ENCODE data around the gene TUBGCP2.

The TUBGCP2 gene

DNA sequence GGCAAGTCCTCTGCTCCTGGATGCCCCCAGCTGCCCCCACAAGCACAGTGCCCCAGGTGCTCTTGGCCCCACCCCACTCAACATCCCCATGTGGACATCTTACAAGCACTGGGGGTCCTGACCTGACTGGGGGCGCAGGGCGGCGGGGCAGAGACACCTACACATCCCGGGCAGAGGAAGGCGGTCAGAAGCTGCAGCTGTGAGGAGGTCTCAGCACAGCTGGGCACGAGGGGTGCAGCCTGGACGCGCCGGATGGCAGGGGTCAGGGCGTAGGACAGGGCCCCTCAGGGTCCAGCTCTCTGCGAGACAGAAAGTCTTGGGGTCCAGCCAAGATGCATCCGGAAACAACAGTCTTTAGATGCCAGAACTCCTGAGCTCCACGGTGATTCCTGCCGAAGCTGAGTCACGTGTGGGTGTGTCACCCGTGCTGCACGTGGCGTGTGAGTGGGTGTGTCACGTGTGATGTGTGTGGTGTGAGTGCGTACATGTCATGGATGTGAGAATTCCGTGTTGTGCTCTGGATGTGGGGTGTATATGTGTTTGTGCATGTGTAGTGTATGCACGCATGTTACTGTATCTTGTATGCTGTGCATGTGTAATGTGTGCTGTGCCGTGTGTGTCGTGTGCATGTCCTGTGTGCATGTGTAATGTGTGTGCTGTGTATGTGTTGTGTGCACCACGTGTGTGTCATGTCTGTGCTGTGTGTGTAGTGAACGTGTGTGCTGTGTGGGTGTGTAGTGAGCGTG is 65.9 kb downstream of the TUBGCP2 start:
- Histone ChIP-seq H2AK5ac (ENCODE audit: low read length) (no peak overlapping the region), H3K23ac (ENCODE audit: low read length) (no peak overlapping the region), H4K5ac (ENCODE audit: low read length) (no peak overlapping the region), H3K36me3 (ENCODE audit: control insufficient read depth, insufficient read depth, low read length) (no peaks in the 10 kb centered on the region), H2BK5ac (ENCODE audit: low read length) (no peak overlapping the region), H3K27me3 (ENCODE audit: insufficient read depth, low read length, poor library complexity) (no peaks in the 10 kb centered on the region), H3K79me2 (ENCODE audit: control insufficient read depth, insufficient read depth, low read length) (no peaks in the 10 kb centered on the region), H3K56ac (ENCODE audit: low read length) (no peak overlapping the region), H3K4me3 (ENCODE audit: low read length) (no peak overlapping the region), H3K4me1 (ENCODE audit: control insufficient read depth, low read depth, low read length) (peaks cover 3% of the 10 kb centered on the region), H3K27ac (ENCODE audit: low read depth, low read length) (no peak overlapping the region), H3K79me1 (ENCODE audit: low read length) (no peaks in the 10 kb centered on the region), H2BK15ac (replicated peaks; ENCODE audit: low read depth) (no peak overlapping the region), H3K4me2 (ENCODE audit: low read length) (no peak overlapping the region), H3K9ac (ENCODE audit: low read length) (no peak overlapping the region), H3K4ac (ENCODE audit: low read depth, low read length) (no peak overlapping the region), H4K8ac (ENCODE audit: low read depth, low read length) (no peak overlapping the region), H3K18ac (ENCODE audit: low read length) (no peak overlapping the region), H2BK120ac (ENCODE audit: low read depth, low read length) (no peak overlapping the region)
- no peak for DNase-seq
- WGBS (ENCODE audit: extremely low coverage, insufficient coverage, low lambda C conversion rate): no CpG with 5 or more reads among the region's 27 CpGs

DNA sequence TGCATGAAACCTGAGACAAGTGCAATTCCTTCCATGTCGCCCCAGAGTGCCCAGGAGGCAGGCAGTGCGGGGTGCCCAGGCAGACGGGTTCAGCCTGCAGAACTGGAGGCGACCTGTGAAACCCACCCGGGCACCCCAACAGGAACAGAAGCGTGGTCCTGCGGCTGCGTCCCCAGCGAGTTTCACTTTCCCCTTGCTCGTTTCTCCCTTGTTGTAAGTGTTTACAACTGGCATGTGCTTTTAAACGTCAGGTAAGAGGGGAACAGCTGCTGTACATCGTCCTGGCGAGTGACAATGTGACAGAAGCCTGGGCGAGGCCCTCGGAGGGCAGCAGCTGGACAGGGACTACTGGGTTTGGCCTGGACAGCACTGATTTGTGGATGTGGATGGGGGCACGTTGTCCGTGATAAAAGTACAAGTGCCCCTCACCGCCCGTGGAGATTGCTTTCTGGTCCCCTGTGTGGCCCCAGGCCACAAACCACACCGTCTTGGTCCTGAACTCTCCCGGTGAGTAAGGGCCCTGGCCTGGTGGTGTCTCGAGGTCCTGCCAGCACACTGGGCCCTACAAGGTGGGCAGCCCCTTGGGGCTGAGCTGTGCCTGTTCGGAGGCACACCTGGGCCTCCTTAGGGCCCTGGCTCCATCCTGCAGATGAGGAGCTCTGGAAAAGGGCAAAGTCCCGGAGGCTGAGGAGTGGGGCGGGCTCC is 67.0 kb downstream of the TUBGCP2 start:
- Histone ChIP-seq H3K36me3 (ENCODE audit: control insufficient read depth, insufficient read depth, low read length) (no peaks in the 10 kb centered on the region), H3K4me2 (ENCODE audit: low read length) (no peak overlapping the region), H3K79me1 (ENCODE audit: low read length) (no peaks in the 10 kb centered on the region), H3K79me2 (ENCODE audit: control insufficient read depth, insufficient read depth, low read length) (no peaks in the 10 kb centered on the region), H3K27me3 (ENCODE audit: insufficient read depth, low read length, poor library complexity) (peaks cover 1% of the 10 kb centered on the region), H4K8ac (ENCODE audit: low read depth, low read length) (no peak overlapping the region), H3K4me3 (ENCODE audit: low read length) (no peak overlapping the region), H4K5ac (ENCODE audit: low read length) (no peak overlapping the region), H3K56ac (ENCODE audit: low read length) (no peak overlapping the region), H3K23ac (ENCODE audit: low read length) (no peak overlapping the region), H3K18ac (ENCODE audit: low read length) (no peak overlapping the region), H2AK5ac (ENCODE audit: low read length) (no peak overlapping the region), H3K4me1 (ENCODE audit: control insufficient read depth, low read depth, low read length) (peaks cover 3% of the 10 kb centered on the region), H2BK120ac (ENCODE audit: low read depth, low read length) (no peak overlapping the region), H2BK5ac (ENCODE audit: low read length) (no peak overlapping the region), H3K4ac (ENCODE audit: low read depth, low read length) (no peak overlapping the region), H3K27ac (ENCODE audit: low read depth, low read length) (no peak overlapping the region), H3K9ac (ENCODE audit: low read length) (no peak overlapping the region), H2BK15ac (replicated peaks; ENCODE audit: low read depth) (no peak overlapping the region)
- no CpG with 5 or more reads among the region's 25 CpGs for WGBS (ENCODE audit: extremely low coverage, insufficient coverage, low lambda C conversion rate)
- no peak for DNase-seq

- DNase-seq: no peak
- no peaks in the 10 kb centered on the region for H3K79me2 ChIP-seq (ENCODE audit: control insufficient read depth, insufficient read depth, low read length)
- H3K9ac ChIP-seq (ENCODE audit: low read length): no peak overlapping the region
- no peak overlapping the region for H3K4me2 ChIP-seq (ENCODE audit: low read length)
- H3K27me3 ChIP-seq (ENCODE audit: insufficient read depth, low read length, poor library complexity): peaks cover 14% of the 10 kb centered on the region
- no peak overlapping the region for H3K18ac ChIP-seq (ENCODE audit: low read length)
- H3K56ac ChIP-seq (ENCODE audit: low read length): no peak overlapping the region
- no peak overlapping the region for H3K23ac ChIP-seq (ENCODE audit: low read length)
- H2BK5ac ChIP-seq (ENCODE audit: low read length): no peak overlapping the region
- H3K36me3 ChIP-seq (ENCODE audit: control insufficient read depth, insufficient read depth, low read length): no peaks in the 10 kb centered on the region
- H3K4ac ChIP-seq (ENCODE audit: low read depth, low read length): no peak overlapping the region
- H4K5ac ChIP-seq (ENCODE audit: low read length): no peak overlapping the region
- peaks cover 3% of the 10 kb centered on the region for H3K4me1 ChIP-seq (ENCODE audit: control insufficient read depth, low read depth, low read length)
- H2AK5ac ChIP-seq (ENCODE audit: low read length): no peak overlapping the region
- H2BK15ac ChIP-seq (replicated peaks; ENCODE audit: low read depth): no peak overlapping the region
- no peaks in the 10 kb centered on the region for H3K79me1 ChIP-seq (ENCODE audit: low read length)
- H4K8ac ChIP-seq (ENCODE audit: low read depth, low read length): no peak overlapping the region
- H3K4me3 ChIP-seq (ENCODE audit: low read length): no peak overlapping the region
- no peak overlapping the region for H3K27ac ChIP-seq (ENCODE audit: low read depth, low read length)
- H2BK120ac ChIP-seq (ENCODE audit: low read depth, low read length): no peak overlapping the region
- WGBS (ENCODE audit: extremely low coverage, insufficient coverage, low lambda C conversion rate): no CpG with 5 or more reads among the region's 15 CpGs
Measured at GRCh38 chr10:133239990-133240389, 68.7 kb downstream of the TUBGCP2 start.

GRCh38 chr10:133238466-133238804 is 70.2 kb downstream of the TUBGCP2 start:
- H3K27me3 ChIP-seq (ENCODE audit: insufficient read depth, low read length, poor library complexity): peaks cover 14% of the 10 kb centered on the region

DNA sequence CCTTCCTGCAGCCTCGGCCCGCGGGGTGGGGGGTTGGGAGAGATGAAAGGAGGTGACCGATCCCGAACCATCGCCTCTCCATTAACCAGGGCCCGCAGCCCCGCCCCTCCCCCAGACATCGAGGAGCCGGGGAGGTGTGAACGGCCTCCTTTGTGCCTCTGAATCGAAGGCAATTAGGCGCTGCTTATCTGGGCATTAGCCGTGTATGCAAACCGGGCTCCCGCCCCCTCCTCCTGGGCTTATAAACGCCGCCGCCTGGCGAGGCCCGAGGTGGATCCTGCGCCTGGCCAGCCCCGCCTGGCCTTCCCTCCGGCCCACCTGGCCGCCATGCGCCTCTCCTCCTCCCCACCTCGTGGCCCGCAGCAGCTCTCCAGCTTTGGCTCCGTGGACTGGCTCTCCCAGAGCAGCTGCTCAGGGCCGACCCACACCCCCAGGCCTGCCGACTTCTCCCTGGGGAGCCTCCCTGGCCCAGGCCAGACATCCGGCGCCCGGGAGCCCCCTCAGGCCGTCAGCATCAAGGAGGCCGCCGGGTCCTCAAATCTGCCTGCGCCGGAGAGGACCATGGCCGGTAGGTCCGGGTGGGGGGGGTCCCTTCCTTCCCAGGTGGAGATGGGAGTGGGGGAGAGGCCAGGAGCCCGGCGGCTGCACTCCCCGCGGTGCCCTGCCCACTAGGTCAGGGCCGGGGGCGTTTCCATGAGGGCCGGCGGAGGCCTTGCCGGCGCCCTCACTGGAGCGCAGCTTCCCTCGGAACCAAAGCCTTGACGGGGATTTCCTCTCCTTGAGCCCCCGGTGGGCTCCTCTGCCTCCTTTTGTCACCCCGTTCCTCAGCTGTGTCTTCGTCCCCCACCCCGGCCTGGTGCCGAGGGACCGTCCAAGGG is 70.8 kb downstream of the TUBGCP2 start, which contains the start of gene VENTX:
Gene VENTX, plus strand, starts transcription at position 268 of the 878 bp plus-strand sequence. Its CDS starts 60 bp downstream, at position 328.
- Histone ChIP-seq H3K4ac (ENCODE audit: low read depth, low read length) (peak within 1 kb of the TSS; percentile 48), H3K79me2 (ENCODE audit: control insufficient read depth, insufficient read depth, low read length) (no peaks in the 10 kb centered on the region), H3K4me2 (ENCODE audit: low read length) (peak within 1 kb of the TSS; percentile 57)

More at GRCh38 chr10:133238466-133238804, 70.2 kb downstream of the TUBGCP2 start:
- Histone ChIP-seq H2BK120ac (ENCODE audit: low read depth, low read length) (no peak overlapping the region), H4K5ac (ENCODE audit: low read length) (no peak overlapping the region), H3K4me3 (ENCODE audit: low read length) (peak overlapping the region; percentile 39), H4K8ac (ENCODE audit: low read depth, low read length) (no peak overlapping the region), H3K4ac (ENCODE audit: low read depth, low read length) (peak overlapping the region; percentile 48), H3K23ac (ENCODE audit: low read length) (peak overlapping the region; percentile 80), H3K4me1 (ENCODE audit: control insufficient read depth, low read depth, low read length) (peaks cover 3% of the 10 kb centered on the region), H3K9ac (ENCODE audit: low read length) (peak overlapping the region; percentile 56), H3K18ac (ENCODE audit: low read length) (peak overlapping the region; percentile 62), H3K36me3 (ENCODE audit: control insufficient read depth, insufficient read depth, low read length) (no peaks in the 10 kb centered on the region), H3K79me2 (ENCODE audit: control insufficient read depth, insufficient read depth, low read length) (no peaks in the 10 kb centered on the region), H2BK5ac (ENCODE audit: low read length) (no peak overlapping the region), H3K79me1 (ENCODE audit: low read length) (no peaks in the 10 kb centered on the region), H3K4me2 (ENCODE audit: low read length) (peak overlapping the region; percentile 42), H3K56ac (ENCODE audit: low read length) (peak overlapping the region; percentile 79), H3K27ac (ENCODE audit: low read depth, low read length) (no peak overlapping the region), H2AK5ac (ENCODE audit: low read length) (no peak overlapping the region), H2BK15ac (replicated peaks; ENCODE audit: low read depth) (no peak overlapping the region)
- no CpG with 5 or more reads among the region's 15 CpGs for WGBS (ENCODE audit: extremely low coverage, insufficient coverage, low lambda C conversion rate)
- DNase-seq: no peak

More for the DNA sequence above, 70.8 kb downstream of the TUBGCP2 start, which contains the start of gene VENTX:
- Histone ChIP-seq H3K18ac (ENCODE audit: low read length) (peak within 1 kb of the TSS; percentile 62), H3K23ac (ENCODE audit: low read length) (peak within 1 kb of the TSS; percentile 99), H2BK5ac (ENCODE audit: low read length) (peak within 1 kb of the TSS; percentile 30), H3K4me1 (ENCODE audit: control insufficient read depth, low read depth, low read length) (peaks cover 3% of the 10 kb centered on the region), H4K8ac (ENCODE audit: low read depth, low read length) (no peak within 1 kb of the TSS), H3K27ac (ENCODE audit: low read depth, low read length) (peak within 1 kb of the TSS; percentile 42), H4K5ac (ENCODE audit: low read length) (no peak within 1 kb of the TSS), H2BK120ac (ENCODE audit: low read depth, low read length) (peak within 1 kb of the TSS; percentile 1), H3K4me3 (ENCODE audit: low read length) (peak within 1 kb of the TSS; percentile 39), H2AK5ac (ENCODE audit: low read length) (no peak within 1 kb of the TSS), H3K27me3 (ENCODE audit: insufficient read depth, low read length, poor library complexity) (peaks cover 14% of the 10 kb centered on the region), H3K56ac (ENCODE audit: low read length) (peak within 1 kb of the TSS; percentile 90), H3K36me3 (ENCODE audit: control insufficient read depth, insufficient read depth, low read length) (no peaks in the 10 kb centered on the region), H3K79me1 (ENCODE audit: low read length) (no peaks in the 10 kb centered on the region), H3K9ac (ENCODE audit: low read length) (peak within 1 kb of the TSS; percentile 77), H2BK15ac (replicated peaks; ENCODE audit: low read depth) (no peak within 1 kb of the TSS)
- no CpG with 5 or more reads among the region's 60 CpGs for WGBS (ENCODE audit: extremely low coverage, insufficient coverage, low lambda C conversion rate)
- peak; percentile 99 for DNase-seq

Measured in mesendoderm (in vitro differentiated cells).